GM12878 (cell line): Measurements from ENCODE around the gene SEMA3G. TPM values are rescaled to one million over a fixed set of nuclear protein-coding genes. Genes with fewer than 3 reads are reported as not detected.

Experiments used
- ATAC-seq: fragments of 200-7000 bp; cut with Tn5 transposase; 3 replicates; pipeline ENCODE4 v1.9.1; 2020; ENCODE audit warnings: mild to moderate bottlenecking, moderate library complexity
- BruUV-seq: library from RNA; stranded (reverse); fragments of 400-500 nt; replicated peaks from 2 replicates; lab custom pipeline; 2021; lab: Mats Ljungman, UMichigan
- CTCF ChIA-PET: fragments of 300-600 bp; sonication (Branson Sonifier 250); formaldehyde crosslinking; extraction: SDS; loops from one replicate; lab custom pipeline; 2021; ENCODE audit warnings: inconsistent platforms; lab: Yijun Ruan, JAX
- POLR2A ChIA-PET: fragments of 350-600 bp; formaldehyde crosslinking; extraction: SDS; loops from one replicate; lab custom pipeline; 2021; ENCODE audit warnings: inconsistent platforms; lab: Charles Lee
- RAD21 ChIA-PET: fragments of 300-600 bp; sonication (Branson Sonifier 250); formaldehyde crosslinking; loops from one replicate; lab custom pipeline; 2023; ENCODE audit warnings: antibody characterized with exemption; ENCODE audit not compliant: unreplicated experiment; lab: Charles Lee
- SMC1A ChIA-PET: fragments of 300-600 bp; sonication (Branson Sonifier 250); formaldehyde crosslinking; loops from one replicate; lab custom pipeline; 2023; ENCODE audit not compliant: unreplicated experiment, uncharacterized antibody; lab: Charles Lee
- DNase-seq: peaks from one replicate; pipeline ENCODE4 v3.0.0-alpha.2; 2011; ENCODE audit warnings: low read depth, low spot score
- FAIRE-seq: peaks from 3 replicates; lab custom pipeline; 2011; peaks lifted over from hg19 to GRCh38; lab: Jason Lieb, UNC
- H2AFZ ChIP-seq: 2 replicates; pipeline ENCODE4 v1.6.0; 2011; ENCODE audit warnings: low read depth, low read length, control low read depth; ENCODE audit not compliant: control insufficient read depth
- H3K27ac ChIP-seq: 2 replicates; pipeline ENCODE4 v1.5.1; 2011; ENCODE audit warnings: control low read depth; ENCODE audit not compliant: control insufficient read depth, insufficient read depth
- H3K27me3 ChIP-seq, 2 experiments: replicated peaks in 1 of 2; 2 replicates each; pipeline versions ENCODE4 v1.6.0 to v1.6.1; 2011; ENCODE audit warnings: low read length in 1 of 2; ENCODE audit not compliant: control insufficient read depth in 2 of 2, insufficient read depth in 2 of 2
- H3K36me3 ChIP-seq, 2 experiments: 2 replicates each; pipeline ENCODE4 v1.5.1; 2011; ENCODE audit warnings: low read length in 1 of 2; ENCODE audit not compliant: control insufficient read depth in 2 of 2, insufficient read depth in 2 of 2
- H3K4me1 ChIP-seq: 2 replicates; pipeline ENCODE4 v1.6.1; 2011; ENCODE audit warnings: mild to moderate bottlenecking, low read length, moderate library complexity, mixed read lengths; ENCODE audit not compliant: control insufficient read depth, insufficient read depth
- H3K4me2 ChIP-seq: 2 replicates; pipeline ENCODE4 v1.6.0; 2011; ENCODE audit warnings: control low read depth; ENCODE audit not compliant: control insufficient read depth, insufficient read depth
- H3K4me3 ChIP-seq: fragments of 200-600 bp; sonication (generic); 2 replicates; pipeline ENCODE4 v1.5.1; 2016
- H3K79me2 ChIP-seq: 2 replicates; pipeline ENCODE4 v1.6.0; 2011; ENCODE audit warnings: low read length; ENCODE audit not compliant: control insufficient read depth, insufficient read depth
- H3K9ac ChIP-seq: 2 replicates; pipeline ENCODE4 v1.8.0; 2011; ENCODE audit warnings: low read length, control low read depth, mixed read lengths; ENCODE audit not compliant: control insufficient read depth, insufficient read depth
- H3K9me3 ChIP-seq: replicated peaks from 3 replicates; pipeline ENCODE4 v1.5.1; 2011; ENCODE audit warnings: mild to moderate bottlenecking, low read length; ENCODE audit not compliant: control insufficient read depth, insufficient read depth
- H4K20me1 ChIP-seq: 2 replicates; pipeline ENCODE4 v1.6.0; 2011; ENCODE audit not compliant: control insufficient read depth, insufficient read depth
- CBX3 ChIP-seq: fragments of 200-600 bp; sonication (generic); IDR thresholded peaks from 2 replicates; pipeline ENCODE4 v1.6.1; 2016; ENCODE audit warnings: low read depth, borderline replicate concordance
- CHD2 ChIP-seq: IDR thresholded peaks from 2 replicates; pipeline ENCODE4 v1.6.1; 2011; ENCODE audit warnings: low read depth, low read length, improper control_type of control experiment, borderline replicate concordance
- CREB1 ChIP-seq: IDR thresholded peaks from 2 replicates; pipeline ENCODE4 v1.6.1; 2012; ENCODE audit warnings: low read depth, mild to moderate bottlenecking, inconsistent platforms
- EP300 ChIP-seq, 2 experiments: fragments of 150-350 bp in 1 of 2; IDR thresholded peaks; 2 replicates each; pipeline ENCODE4 v1.6.1; 2011 to 2012; ENCODE audit warnings: low read depth in 2 of 2, low read length in 2 of 2, borderline replicate concordance in 1 of 2, improper control_type of control experiment in 1 of 2, inconsistent platforms in 1 of 2; ENCODE audit not compliant: control insufficient read depth in 1 of 2
- FOXK2 ChIP-seq: fragments of 450-650 bp; IDR thresholded peaks from 2 replicates; pipeline ENCODE4 v1.6.1; 2017; ENCODE audit warnings: mild to moderate bottlenecking, moderate library complexity
- KDM1A ChIP-seq: fragments of 200-600 bp; sonication (generic); IDR thresholded peaks from 2 replicates; pipeline ENCODE4 v1.6.1; 2016; ENCODE audit warnings: borderline replicate concordance
- MEF2A ChIP-seq: IDR thresholded peaks from 2 replicates; pipeline ENCODE4 v1.6.1; 2011; ENCODE audit warnings: low read depth, mild to moderate bottlenecking, low read length, moderate library complexity; ENCODE audit not compliant: insufficient read depth
- MYC ChIP-seq: IDR thresholded peaks from 2 replicates; pipeline ENCODE4 v1.6.1; 2011; ENCODE audit warnings: mild to moderate bottlenecking, low read length, moderate library complexity, inconsistent platforms; ENCODE audit not compliant: insufficient read depth, insufficient replicate concordance, insufficient read length, severe bottlenecking
- NFIC ChIP-seq: IDR thresholded peaks from 2 replicates; pipeline ENCODE4 v1.6.1; 2012; ENCODE audit warnings: low read depth, mild to moderate bottlenecking, inconsistent platforms, low read length, moderate library complexity
- POU2F2 ChIP-seq: IDR thresholded peaks from 3 replicates; pipeline ENCODE4 v1.6.1; 2011; ENCODE audit warnings: low read depth, mild to moderate bottlenecking, low read length, borderline replicate concordance
- SIN3A ChIP-seq: IDR thresholded peaks from 2 replicates; pipeline ENCODE4 v1.6.1; 2012; ENCODE audit warnings: low read depth, low read length, improper control_type of control experiment
- SRF ChIP-seq, 2 experiments: IDR thresholded peaks; 2 replicates each; pipeline ENCODE4 v1.6.1; 2011; ENCODE audit warnings: low read depth in 2 of 2, low read length in 2 of 2, mild to moderate bottlenecking in 1 of 2, moderate library complexity in 1 of 2
- TAF1 ChIP-seq: IDR thresholded peaks from 2 replicates; pipeline ENCODE4 v1.6.1; 2011; ENCODE audit warnings: mild to moderate bottlenecking, low read depth, low read length, borderline replicate concordance
- TARDBP ChIP-seq: IDR thresholded peaks from 2 replicates; pipeline ENCODE4 v1.6.1; 2016; ENCODE audit warnings: borderline replicate concordance
- TCF7 ChIP-seq: IDR thresholded peaks from 2 replicates; pipeline ENCODE4 v1.6.1; 2014; ENCODE audit warnings: antibody characterized with exemption, borderline replicate concordance
- ZNF217 ChIP-seq: fragments of 450-650 bp; IDR thresholded peaks from 2 replicates; pipeline ENCODE4 v1.6.1; 2017; ENCODE audit warnings: antibody characterized with exemption, mild to moderate bottlenecking
- ZNF622 ChIP-seq: fragments of 450-650 bp; IDR thresholded peaks from 2 replicates; pipeline ENCODE4 v1.6.1; 2017; ENCODE audit warnings: mild to moderate bottlenecking, inconsistent platforms
- WGBS: methylation state at CpG from one replicate; pipeline ENCODE4 v1.1.6; 2016; ENCODE audit warnings: low lambda C conversion rate; ENCODE audit not compliant: insufficient replicate concordance, insufficient coverage; ENCODE audit errors: missing lambda C conversion rate; 5-methylcytosine and 5-hydroxymethylcytosine counted together
- in situ Hi-C: fragments of 300-500 bp; cut with MboI; formaldehyde crosslinking; loops from 9 replicates; pipeline ENCODE4 v1.14.3; 2018; ENCODE audit warnings: mixed read lengths
- intact Hi-C: fragments of 100-400 bp; cut with micrococcal nuclease; formaldehyde crosslinking; loops from one replicate; pipeline ENCODE4 v1.14.2; 2022; ENCODE audit not compliant: unreplicated experiment
- polyA plus RNA-seq, 11 experiments: library from polyadenylated mRNA; depleted of rRNA in 4 of 11; unstranded in 6 of 11; stranded (reverse) in 5 of 11; fragments of >200 nt; fragmentation: Nextera tagmentation in 4 of 11; fragmentation: Illumina TruSeq in 1 of 11; extraction: Ambion mirVana in 4 of 11; extraction: Trizol in 1 of 11; gene quantifications; 1 replicate in 1 of 11; 2 replicates in 10 of 11; pipeline versions ENCODE4 v1.2.1 to v1.2.3, GENCODE V29; 2011 to 2016; ENCODE audit warnings: inconsistent platforms in 2 of 11, missing spikeins in 2 of 11, low read depth in 1 of 11
- total RNA-seq, 4 experiments: library from RNA; depleted of rRNA in 3 of 4; stranded (reverse); fragments of >200 nt in 3 of 4; fragmentation: Illumina TruSeq in 1 of 4; extraction: Trizol in 1 of 4; gene quantifications; 2 replicates each; pipeline versions ENCODE4 v1.2.1 to v1.2.3, GENCODE V29; 2013 to 2021
- TF ChIP-seq, protein P1 (sequence below): IDR thresholded peaks from 2 replicates; pipeline ENCODE4 v1.6.1; 2012; ENCODE audit warnings: low read depth, low read length, improper control_type of control experiment

The SEMA3G gene
- total and polyA plus RNA-seq, 10 of the 15 experiments (the other 5 are each of a cell fraction or from before 2014, with no cell fraction given), result 0.03 to 0.04 TPM; not detected in 8

DNA sequence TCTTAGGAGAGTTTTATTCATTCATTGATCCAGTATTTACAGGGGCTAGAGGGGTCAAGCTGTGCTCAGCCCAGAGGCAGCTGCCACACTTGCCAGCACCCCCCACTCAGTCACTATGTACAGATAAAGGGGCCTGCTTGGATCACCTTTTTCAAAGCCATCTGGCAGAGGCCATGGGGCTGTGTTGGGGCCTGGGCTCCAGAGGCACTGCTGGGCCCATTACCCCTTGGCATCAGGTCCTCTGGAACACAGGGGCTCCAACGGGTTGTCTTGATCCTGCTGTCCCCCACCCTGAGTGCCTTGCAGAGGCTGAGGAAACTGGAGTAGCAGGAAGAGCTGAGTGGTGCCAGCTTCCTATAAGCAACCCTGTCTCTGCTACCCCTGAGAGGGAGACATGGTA, 43.9 kb downstream of the SEMA3G start:
- ChIA-PET SMC1A (interaction anchor here (1.1 kb wide), 1 partner anchor 11 kb away, joined by 4 read pairs; no protein-coding TSS in a partner anchor), CTCF (no interaction called here)
- Histone ChIP-seq H3K27me3 (no peaks in the 10 kb centered on the region), H3K36me3 (peaks cover 10 to 14% of the 10 kb centered on the region in 2 experiments), H3K4me1 (no peaks in the 10 kb centered on the region), H3K9ac (no peak overlapping the region), H4K20me1 (no peaks in the 10 kb centered on the region), H3K4me3 (no peak overlapping the region), H3K9me3 (no peaks in the 10 kb centered on the region), H3K79me2 (no peaks in the 10 kb centered on the region), H3K4me2 (no peak overlapping the region)
- intact Hi-C loops (no loop called here), in situ Hi-C loops (no loop called here)
- DNase-seq, result no peak
- no peak for FAIRE-seq
- ATAC-seq, result no peak
- no TSS peak for BruUV-seq
- TF ChIP-seq TCF7, result no peak
- TF ChIP-seq TARDBP, result no peak
- no peak for TF ChIP-seq SIN3A
- TF ChIP-seq ZNF622, result no peak
- TF ChIP-seq POU2F2, result no peak
- TF ChIP-seq KDM1A, result no peak
- TF ChIP-seq FOXK2, result no peak
- TF ChIP-seq MEF2A, result no peak
- no peak for TF ChIP-seq CBX3
- TF ChIP-seq, all 136 proteins: peak for 0
- RAD21 ChIA-PET, result no interaction called here
- no peak overlapping the region for H2AFZ ChIP-seq
- H3K27ac ChIP-seq, result no peak overlapping the region
- POLR2A ChIA-PET, result interaction anchor here (0.5 kb wide), 1 partner anchor 114 kb away, joined by 3 read pairs; the partner anchor contains the start of gene GLYCTK
- WGBS, result 53% methylated on average over 1 of the region's 1 CpG

- Histone ChIP-seq H3K9me3 (no peaks in the 10 kb centered on the region), H3K27me3 (no peaks in the 10 kb centered on the region), H3K4me3 (no peak overlapping the region), H3K4me1 (no peaks in the 10 kb centered on the region), H3K27ac (no peak overlapping the region), H3K79me2 (no peaks in the 10 kb centered on the region), H4K20me1 (no peaks in the 10 kb centered on the region), H3K36me3 (peaks cover 5 to 14% of the 10 kb centered on the region in 2 experiments), H3K4me2 (no peak overlapping the region), H3K9ac (no peak overlapping the region), H2AFZ (no peak overlapping the region)
- in situ Hi-C loops (no loop called here), intact Hi-C loops (no loop called here)
- DNase-seq, result no peak
- SMC1A ChIA-PET, result no interaction called here
- no TSS peak for BruUV-seq
- no peak for FAIRE-seq
- CTCF ChIA-PET, result no interaction called here
- 92% methylated on average over 10 of the region's 10 CpGs for WGBS
- POLR2A ChIA-PET, result no interaction called here
- no peak for TF ChIP-seq TAF1
- TF ChIP-seq MYC, result no peak
- TF ChIP-seq ZNF217, result no peak
- TF ChIP-seq, protein P1, sequence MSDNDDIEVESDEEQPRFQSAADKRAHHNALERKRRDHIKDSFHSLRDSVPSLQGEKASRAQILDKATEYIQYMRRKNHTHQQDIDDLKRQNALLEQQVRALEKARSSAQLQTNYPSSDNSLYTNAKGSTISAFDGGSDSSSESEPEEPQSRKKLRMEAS, result no peak
- TF ChIP-seq CBX3, result no peak
- no peak for TF ChIP-seq CHD2
- no peak for TF ChIP-seq SRF (IDR thresholded peaks at IDR 0.05; ENCODE audit: low read depth in 2 of 2, low read length in 2 of 2)
- no peak for TF ChIP-seq CREB1
- TF ChIP-seq EP300 (IDR thresholded peaks at IDR 0.05; ENCODE audit: borderline replicate concordance in 1 of 2, control insufficient read depth in 1 of 2, low read depth in 2 of 2, low read length in 2 of 2), result no peak
- TF ChIP-seq NFIC, result no peak
- RAD21 ChIA-PET, result no interaction called here
- ATAC-seq, result no peak; the same call in 2 of the 3 replicates
These were observed 44.6 kb downstream of the SEMA3G start for GRCh38 chr3:52400275-52400793.
